H1 (cell line): ENCODE data around the gene RAPGEF1. TPM values are rescaled to one million over a fixed set of nuclear protein-coding genes. Genes with fewer than 3 reads are reported as not detected.

Source experiments
- ATF3 ChIP-seq: IDR thresholded peaks from 2 replicates; pipeline ENCODE4 v1.6.1; 2011; ENCODE audit warnings: low read depth, mild to moderate bottlenecking, low read length; ENCODE audit not compliant: insufficient read depth
- CTCF ChIP-seq, 3 experiments: IDR thresholded peaks; 1 replicate in 2 of 3; 2 replicates in 1 of 3; pipeline versions ENCODE4 v1.5.1 to v1.6.1; 2011; ENCODE audit warnings: low read length in 3 of 3, mild to moderate bottlenecking in 3 of 3, inconsistent platforms in 2 of 3, low read depth in 1 of 3, moderate library complexity in 1 of 3; ENCODE audit not compliant: insufficient read depth in 1 of 3; ENCODE audit errors: control extremely low read depth in 1 of 3
- HDAC2 ChIP-seq, 2 experiments: fragments of 300-600 bp in 1 of 2; sonication (generic) in 1 of 2; IDR thresholded peaks; 2 replicates each; pipeline ENCODE4 v1.6.1; 2011 to 2012; ENCODE audit warnings: low read depth in 2 of 2, low read length in 2 of 2, mild to moderate bottlenecking in 2 of 2, moderate library complexity in 2 of 2, borderline replicate concordance in 1 of 2, inconsistent platforms in 1 of 2
- KDM1A ChIP-seq: fragments of 200-600, 300-600 bp; sonication (generic); IDR thresholded peaks from 2 replicates; pipeline ENCODE4 v1.7.1; 2016; ENCODE audit warnings: mild to moderate bottlenecking, low read length, borderline replicate concordance
- SRF ChIP-seq: IDR thresholded peaks from 2 replicates; pipeline ENCODE4 v1.6.1; 2011; ENCODE audit warnings: mild to moderate bottlenecking, low read depth, low read length, moderate library complexity
- TAF1 ChIP-seq: IDR thresholded peaks from 2 replicates; pipeline ENCODE4 v1.6.1; 2011; ENCODE audit warnings: mild to moderate bottlenecking, low read depth, low read length
- polyA plus RNA-seq, 7 experiments: library from polyadenylated mRNA; depleted of rRNA in 3 of 7; stranded (reverse) in 5 of 7; unstranded in 2 of 7; fragments of >200 nt in 5 of 7; fragments of 200-250 nt in 2 of 7; gene quantifications; 1 replicate in 5 of 7; 2 replicates in 1 of 7; 4 replicates in 1 of 7; pipeline versions ENCODE4 v1.2.1 to v1.2.3, GENCODE V29; 2011 to 2013; ENCODE audit warnings: missing spikeins in 2 of 7, mixed read lengths in 2 of 7
- total RNA-seq: library from RNA; stranded (reverse); fragmentation: NEBNext Ultra II Directional; extraction: Animal tissue kit (Norgen Biotek cat#: 25700); gene quantifications from 2 replicates; pipeline ENCODE4 v1.2.1, GENCODE V29; 2021

Gene RAPGEF1
- total and polyA plus RNA-seq, 2 of the 8 experiments (the other 6 are each of a cell fraction or from before 2014, with no cell fraction given), result 29.7 to 78.9 TPM

- TF ChIP-seq CTCF (IDR thresholded peaks at IDR 0.05; ENCODE audit: control extremely low read depth in 1 of 3, insufficient read depth in 1 of 3, low read depth in 1 of 3, low read length in 3 of 3) (peak; percentile 76 to 99 (median 99)), SRF (0 out of 2 replicates have a peak, but pooled peaks have one; percentile 25), HDAC2 (IDR thresholded peaks at IDR 0.05; ENCODE audit: borderline replicate concordance in 1 of 2, low read depth in 2 of 2, low read length in 2 of 2) (0 out of 4 replicates have a peak, but pooled peaks of 1 of the 2 experiments have one; percentile 28), ATF3 (peak; percentile 61; the same call in 1 of the 2 replicates), TAF1 (peak; percentile 4; the same call in 1 of the 2 replicates), KDM1A (peak; percentile 65; the same call in 1 of the 2 replicates)
Measured at GRCh38 chr9:131739959-131740648, at the start of gene RAPGEF1 (continued).
